GM21723 (cell line): Measurements from ENCODE around the gene GATA5.
"Not testable (repeated sequence)": the region's sequence is repeated elsewhere in the genome, so short reads cannot be mapped to it uniquely, and the experiment has no call there.

Experiments used
- ATAC-seq: cut with Tn5 transposase; IDR thresholded peaks from one replicate; pipeline ENCODE4 v1.9.1; 2021; ENCODE audit warnings: mild to moderate bottlenecking, moderate library complexity; ENCODE audit not compliant: unreplicated experiment

The GATA5 gene

DNA sequence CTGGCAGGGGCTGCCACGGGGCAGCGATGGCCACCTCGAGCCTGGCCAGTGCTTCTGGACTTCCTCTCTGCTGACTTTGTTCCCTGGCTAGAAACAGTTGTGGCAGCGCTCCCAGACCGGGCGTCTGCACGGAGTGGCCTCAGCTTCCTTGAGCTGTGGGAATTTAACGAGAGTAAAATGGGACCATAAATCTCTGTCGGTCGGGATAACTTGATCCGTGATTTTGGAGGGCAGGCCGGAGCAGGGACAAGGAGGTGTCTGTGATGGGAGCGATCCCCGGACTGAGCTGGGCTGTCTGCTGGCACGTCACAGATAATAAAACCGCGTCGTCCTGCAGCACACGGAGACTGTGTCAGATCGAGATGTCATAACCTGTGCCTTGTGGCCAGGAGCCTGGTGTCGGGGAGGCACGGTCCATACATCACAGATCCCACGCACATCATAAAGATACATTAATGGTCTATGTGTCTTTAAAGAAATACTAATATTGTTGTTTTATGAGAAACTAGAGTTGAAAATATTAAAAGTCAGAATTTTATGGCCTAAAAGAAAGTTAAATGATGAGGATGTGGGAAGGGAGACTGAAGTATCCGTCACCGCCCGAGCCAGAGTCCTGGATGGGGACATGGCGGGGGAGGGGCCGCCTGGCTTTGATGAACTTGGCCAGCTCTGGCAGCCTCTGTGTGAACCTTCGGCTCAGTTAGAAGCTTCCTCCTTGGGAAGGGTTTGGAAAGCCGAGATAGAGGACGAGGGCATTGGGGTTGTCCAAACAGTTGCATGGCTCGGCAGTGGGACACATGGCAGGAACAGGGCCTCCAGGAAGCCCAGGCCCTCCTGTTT lies 41.9 kb downstream of the GATA5 start:
- ATAC-seq: no peak

DNA sequence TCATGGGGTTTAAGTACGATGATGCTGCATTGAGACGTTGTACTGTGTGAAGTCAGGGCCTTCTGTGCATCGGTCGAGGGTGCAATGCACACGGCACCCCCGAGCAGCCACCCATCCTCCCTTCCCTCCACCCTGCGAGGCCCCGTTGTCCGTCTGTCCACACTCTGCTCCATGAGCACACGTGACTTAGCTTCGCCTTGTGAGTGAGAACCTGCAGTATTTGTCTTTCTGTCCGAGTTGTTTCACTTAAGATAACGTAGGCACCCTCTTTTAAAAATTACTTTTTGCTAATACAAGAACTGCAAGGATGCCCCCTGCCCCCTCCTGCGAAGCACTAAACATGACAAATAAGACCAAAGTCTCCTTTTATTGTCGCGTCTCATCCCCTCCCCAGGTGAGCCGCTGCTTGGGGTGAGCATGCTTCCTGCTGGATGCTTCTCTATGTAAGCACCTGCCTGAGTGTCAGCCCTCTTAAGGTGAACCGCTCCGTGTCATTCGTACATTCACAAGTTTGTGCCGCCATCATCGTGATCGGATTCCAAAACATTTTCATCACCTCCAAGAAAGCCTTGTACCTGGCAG lies 44.8 kb downstream of the GATA5 start:
- no peak for ATAC-seq

DNA sequence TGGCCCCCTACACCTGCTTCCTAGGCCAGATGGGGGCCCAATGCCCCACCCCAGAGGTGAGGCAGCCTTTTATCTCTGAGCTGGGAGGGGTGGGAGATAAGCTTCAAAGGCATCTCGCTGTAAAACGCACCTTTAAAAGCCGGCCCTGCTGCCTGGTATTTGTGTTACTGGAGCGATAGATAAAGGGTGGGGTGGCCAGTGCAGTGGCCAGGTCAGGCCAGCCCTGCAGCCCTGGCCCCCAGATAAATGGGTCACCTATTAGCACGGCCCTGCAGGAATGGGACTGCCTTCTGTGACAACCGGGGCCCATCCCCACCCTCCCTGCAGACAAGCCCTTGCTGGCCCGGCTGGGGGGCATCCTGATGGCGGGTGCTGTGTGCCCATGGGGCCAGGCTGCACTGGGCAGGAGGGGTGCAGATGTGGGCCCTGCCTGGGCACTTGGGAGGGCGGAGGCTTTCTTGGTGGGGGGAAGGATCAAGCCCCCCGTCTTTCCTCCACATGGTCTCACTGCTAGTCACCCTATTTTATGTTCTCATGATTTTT lies 45.4 kb downstream of the GATA5 start:
- no peak for ATAC-seq

DNA sequence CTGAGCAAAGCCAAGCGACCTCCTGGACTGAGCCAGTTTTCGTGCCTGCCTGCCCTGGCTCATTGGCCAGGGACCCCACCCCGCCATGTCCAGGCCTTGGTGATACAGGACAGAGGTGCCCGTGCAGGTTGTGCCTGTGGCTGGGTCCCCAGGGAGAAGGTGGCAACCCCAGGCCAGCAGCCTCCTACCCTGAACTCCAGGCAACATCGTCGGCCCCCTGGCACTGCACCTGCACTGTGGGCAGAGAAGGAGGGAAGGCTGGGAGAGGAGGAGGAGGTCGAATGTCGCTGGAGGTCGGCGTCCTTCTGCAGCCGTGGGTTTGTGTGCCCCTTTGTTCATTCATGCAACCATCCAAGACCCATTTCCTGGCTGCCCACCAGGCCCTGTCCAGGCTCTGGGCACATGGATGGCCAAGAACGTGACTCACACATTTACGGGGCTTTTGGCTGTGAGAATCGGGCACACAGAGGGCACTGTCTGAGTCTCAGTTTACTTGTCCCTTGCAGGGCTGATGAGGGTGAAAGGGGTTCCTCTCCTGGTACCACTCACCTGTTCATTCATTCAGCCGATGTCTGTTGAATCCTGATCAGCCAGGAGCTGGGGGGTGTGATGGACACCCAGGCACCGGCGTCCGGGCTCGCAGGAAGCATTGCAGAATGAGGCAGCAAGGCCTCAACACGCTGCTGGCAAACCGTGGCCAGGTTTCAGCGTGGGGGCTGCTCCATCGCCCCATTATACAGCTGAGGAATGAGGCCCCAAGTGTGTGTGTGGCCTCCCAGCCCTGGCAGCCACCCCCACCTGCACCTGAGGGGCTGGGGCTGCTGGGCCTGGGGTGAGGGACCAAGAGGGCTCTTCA lies 46.1 kb downstream of the GATA5 start:
- no peak for ATAC-seq

DNA sequence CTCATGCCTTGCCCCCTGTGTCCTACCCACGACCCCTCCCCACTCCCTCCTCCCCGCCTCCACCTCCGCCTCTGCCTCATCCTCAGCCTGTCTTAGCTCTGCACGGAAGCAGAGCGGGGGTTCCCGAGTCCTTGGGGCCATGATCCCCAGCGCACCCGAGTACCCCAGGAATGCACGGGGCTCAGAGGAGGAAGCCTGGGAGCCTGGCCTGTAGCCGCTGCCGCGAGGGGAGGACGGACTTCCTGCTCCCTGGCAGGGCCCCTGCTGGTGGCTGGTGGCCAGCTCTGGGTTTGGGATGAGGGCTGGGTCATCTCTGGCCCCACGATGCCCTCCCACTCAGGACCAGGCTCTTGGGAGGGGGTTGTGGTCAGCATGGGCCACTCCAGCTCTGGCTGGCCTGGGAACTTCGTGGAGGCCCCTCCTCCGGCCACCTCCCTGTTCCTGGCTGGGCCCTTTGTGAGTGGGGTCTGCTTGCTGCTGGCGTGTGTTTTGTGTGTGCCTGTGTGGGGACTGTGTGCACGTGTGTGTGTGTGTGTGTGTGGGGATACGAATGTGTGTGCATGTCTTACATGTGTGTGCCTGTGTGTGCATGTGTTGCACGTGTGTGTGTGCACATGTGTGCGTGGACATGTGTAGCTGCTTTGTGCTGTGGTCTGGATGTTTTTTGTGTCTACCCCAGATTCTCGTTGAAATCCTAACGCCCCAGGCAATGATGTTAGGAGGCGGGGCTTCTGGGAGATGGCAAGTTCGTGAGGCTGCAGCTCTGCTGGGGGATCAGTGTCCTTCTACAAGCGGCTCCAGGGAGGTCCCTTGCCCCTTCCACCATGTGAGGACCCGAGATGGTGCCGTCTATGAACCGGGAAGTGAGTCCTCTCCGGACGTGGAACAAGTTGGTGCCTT lies 47.1 kb downstream of the GATA5 start:
- ATAC-seq: no peak

DNA sequence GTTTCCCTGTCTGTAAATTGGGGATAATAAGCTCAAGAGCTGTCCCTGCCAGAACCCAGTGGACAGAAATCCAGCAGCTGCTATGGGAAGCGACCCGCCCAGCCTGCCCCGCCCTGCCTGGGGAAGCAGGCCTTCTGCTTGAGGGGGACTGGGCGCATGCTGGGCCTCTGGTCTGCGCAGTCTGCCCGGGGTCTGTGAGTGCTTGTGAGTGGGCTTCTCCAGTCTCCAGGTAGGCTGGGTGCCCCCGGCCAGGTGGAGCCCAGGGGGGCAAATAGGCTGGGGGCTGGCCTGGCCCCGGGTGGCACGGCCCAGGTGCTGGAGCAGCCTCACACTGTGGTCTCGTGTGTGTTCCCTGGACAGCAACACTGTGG lies 47.8 kb downstream of the GATA5 start:
- ATAC-seq: no peak

DNA sequence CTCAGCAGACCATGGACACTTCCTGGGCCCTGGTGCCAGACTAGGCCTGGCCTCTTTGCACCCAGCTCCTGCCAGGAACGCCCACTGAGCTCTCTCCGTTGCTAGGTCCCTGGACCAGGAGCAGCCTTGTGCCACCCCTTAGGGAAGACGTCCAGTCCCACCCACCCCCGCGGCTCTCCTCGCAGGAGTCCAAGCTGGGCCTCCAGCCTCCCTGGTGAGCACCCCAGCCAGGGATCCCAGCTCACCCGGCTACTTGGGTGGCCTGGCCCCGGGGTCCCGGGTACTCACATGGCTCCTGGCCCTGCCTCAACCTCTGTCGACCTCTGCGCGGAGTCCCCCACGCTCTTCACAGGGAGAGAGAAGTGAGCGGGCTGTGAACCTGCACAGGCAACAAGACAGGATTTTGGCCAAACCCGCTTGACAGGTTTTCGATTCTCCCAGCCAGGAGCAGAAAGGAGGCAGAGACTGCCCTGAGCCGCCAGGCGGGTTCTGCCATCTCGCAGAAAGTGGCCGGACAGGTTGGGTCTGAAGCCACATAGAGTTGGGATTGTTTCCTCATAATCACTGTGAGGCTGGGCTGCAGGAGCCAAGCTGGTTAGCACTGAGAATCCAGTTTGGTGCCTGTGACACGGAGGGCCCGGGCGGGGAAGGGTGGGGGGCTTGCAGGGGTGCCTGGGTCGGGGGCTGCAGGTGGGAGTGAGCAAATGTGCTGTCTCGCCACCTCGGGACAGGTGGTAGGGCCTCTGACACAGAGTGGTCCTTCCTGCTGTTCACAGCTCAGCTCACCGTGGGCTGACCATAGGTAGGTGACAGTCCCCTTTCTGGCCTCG lies 48.4 kb downstream of the GATA5 start, which contains the start of gene RBBP8NL:
Gene RBBP8NL, minus strand, starts transcription at position 368 of the 830 bp plus-strand sequence. CDS start 7,892 bp downstream, outside the sequence.
- ATAC-seq: no peak

DNA sequence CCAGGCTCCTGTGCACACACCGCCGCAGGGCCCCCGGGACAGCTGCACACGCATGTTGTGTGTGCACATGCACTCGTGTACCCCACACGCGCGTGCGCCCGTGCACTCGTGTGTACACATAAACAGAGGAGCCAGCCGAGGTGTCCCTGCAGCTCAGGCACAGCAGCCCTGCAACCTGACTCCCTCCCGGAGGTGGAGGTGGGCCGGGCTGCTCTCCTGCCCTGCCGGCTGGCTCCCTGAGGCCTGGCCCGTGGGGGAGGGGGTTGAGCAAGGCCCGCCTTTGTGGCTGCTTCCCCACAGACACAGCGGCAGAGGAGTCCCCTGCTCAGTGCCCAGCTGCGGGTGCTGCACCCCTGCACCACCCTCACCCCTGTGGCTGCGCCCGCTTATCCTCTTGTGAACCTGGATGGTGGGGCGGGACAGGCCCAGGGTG lies 49.1 kb downstream of the GATA5 start:
- ATAC-seq: no peak

DNA sequence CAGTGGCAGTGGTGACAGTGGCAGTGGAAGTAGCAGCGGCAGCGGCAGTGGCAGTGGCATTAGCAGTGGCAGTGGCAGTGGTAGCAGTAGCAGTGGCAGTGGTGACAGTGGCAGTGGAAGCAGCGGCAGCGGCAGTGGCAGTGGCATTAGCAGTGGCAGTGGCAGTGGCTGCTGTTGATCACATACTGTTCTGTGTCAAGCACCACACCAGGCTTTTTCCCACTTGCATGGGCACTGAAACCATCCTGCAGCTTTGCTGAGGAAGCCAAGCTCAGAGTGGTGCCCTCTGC lies 49.8 kb downstream of the GATA5 start:
- not testable (repeated sequence) for ATAC-seq

DNA sequence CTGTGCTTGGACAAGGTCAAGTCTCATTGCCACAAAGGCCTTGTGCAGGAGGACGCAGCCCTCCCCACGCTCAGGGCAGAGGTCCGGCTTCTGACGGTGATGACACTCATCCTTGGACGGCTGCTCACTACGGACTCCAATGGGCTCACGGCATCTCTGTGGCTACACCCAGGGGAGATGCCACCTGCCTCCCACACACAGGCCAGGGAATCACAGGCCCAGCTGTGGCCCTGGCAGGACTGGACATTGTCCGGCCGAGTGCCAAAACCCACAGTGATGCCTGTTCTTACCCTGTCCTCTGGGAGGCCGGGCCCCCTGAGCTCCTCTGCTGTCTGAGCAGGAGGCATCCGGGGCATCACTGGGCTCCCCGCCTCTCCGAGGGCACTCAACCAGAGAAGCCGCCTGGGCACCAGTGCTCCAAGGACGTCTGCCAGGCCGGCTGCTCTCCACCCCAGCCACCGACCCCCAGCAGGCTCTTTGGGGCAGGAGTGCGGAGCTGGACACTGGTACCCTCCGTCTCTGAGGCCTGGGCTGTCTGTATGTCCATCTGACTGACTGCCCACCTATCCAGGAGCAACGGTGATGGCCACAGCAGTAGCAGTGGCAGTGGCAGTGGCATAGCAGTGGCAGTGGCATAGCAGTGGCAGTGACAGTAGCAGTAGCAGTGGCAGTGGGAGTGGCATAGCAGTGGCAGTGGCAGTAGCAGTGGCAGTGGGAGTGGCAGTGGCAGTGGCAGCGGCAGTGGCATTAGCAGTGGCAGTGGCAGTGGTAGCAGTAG lies 50.3 kb downstream of the GATA5 start:
- ATAC-seq: no peak

DNA sequence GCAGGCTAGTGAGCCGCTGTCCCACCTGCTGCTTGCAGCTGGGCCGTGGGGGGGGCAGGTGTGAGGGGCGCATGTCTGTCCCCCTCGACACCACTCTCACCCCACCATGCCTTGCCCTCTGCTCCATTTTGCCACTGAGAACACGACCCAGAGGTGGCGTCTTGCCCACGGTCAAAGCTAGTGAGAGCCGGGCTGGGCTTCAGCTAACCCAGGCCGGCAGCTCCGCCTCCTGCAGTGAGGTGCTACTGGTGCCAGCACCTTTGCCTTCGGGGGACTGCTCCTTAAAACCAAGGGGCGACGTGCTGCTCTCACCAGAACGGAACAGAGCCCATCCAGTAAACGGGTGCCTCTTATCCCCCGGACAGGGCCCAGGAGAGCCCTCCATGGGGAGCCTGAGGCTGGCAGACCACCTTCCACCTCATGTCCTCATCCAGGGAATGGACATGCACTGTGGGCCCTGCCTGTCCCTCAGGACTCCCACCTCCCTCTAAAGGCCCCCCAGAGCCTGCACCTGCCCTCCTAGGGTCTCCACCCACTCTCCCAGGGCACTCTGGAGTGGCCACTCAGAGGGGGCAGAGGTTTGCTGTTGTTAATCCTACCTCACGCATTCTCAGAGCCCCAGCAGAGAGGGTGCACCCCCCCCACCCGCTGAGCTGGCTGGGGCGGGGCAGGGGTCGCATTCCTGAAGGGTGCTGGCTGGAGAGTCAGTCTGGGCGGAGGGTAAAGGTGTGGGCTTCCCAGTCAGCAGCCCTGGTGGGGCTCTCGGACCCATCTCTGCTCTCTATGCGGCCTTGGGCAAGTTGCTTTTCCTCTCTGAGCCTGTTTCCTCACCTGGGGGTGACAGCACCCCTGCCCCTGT lies 51.3 kb downstream of the GATA5 start:
- no peak for ATAC-seq

DNA sequence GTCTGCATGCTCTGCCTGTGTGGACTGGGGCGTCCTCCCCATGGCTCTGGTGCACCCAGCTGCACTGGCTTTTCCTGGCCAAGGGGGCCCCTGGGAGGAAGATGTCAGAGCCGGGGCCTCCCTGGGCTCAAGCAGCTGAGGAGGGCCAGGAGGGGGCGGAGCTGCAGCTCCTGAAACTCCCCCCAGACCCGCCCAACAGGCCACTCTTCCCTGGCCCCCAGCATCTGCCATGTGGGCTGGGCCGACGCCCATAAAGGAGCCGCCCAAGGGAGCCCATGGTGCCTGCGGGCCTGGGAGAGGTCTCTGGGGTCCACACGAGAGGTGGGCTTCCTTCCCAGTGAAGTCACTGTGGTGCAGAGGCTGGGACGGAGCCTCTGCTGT lies 52.5 kb downstream of the GATA5 start:
- no peak for ATAC-seq

DNA sequence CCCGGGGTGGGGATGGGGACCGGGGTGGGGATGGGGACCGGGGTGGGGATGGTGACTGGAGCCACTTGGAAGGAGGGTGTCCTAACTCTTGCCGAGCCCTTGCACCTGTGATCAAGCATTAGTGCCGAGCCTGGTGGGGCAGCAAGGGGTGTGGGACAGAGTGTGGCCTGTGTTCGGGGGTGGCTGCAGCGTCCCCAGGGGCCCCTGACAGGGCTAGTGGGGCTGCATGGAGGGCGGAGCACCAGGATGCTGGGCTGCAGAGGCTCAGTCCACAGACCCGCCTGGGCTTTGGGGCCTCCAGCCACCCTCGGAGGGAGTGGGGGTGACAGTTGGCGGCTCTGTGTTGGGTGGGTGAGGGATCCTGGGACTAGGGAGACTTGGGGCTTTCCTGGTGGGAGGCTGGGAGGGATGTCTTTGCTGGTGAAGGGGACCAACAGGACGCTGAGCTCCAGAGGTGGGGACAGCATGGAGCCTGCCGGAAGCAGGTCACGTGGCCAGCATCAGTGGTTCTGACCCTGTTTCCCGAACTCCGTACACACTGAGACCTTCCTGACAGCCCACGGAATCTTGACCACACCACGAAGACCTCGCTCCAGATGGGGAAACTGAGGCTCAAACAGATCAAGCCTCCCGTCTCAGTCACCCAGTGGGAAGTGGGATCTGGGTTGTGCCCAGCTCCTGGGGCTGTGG lies 53.0 kb downstream of the GATA5 start:
- no peak for ATAC-seq

DNA sequence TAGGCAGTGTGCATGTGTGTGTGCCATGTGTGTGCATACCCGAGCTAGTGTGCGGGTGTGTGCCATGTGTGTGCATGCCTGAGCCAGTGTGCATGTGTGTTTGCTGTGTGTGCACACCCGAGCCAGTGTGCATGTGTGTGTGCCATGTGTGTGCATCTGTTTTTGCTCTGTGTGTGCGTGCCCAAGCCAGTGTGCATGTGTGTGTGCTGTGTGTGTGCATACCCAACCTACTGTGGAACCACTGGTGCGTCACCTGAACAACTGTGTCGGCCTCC lies 54.1 kb downstream of the GATA5 start:
- no peak for ATAC-seq

DNA sequence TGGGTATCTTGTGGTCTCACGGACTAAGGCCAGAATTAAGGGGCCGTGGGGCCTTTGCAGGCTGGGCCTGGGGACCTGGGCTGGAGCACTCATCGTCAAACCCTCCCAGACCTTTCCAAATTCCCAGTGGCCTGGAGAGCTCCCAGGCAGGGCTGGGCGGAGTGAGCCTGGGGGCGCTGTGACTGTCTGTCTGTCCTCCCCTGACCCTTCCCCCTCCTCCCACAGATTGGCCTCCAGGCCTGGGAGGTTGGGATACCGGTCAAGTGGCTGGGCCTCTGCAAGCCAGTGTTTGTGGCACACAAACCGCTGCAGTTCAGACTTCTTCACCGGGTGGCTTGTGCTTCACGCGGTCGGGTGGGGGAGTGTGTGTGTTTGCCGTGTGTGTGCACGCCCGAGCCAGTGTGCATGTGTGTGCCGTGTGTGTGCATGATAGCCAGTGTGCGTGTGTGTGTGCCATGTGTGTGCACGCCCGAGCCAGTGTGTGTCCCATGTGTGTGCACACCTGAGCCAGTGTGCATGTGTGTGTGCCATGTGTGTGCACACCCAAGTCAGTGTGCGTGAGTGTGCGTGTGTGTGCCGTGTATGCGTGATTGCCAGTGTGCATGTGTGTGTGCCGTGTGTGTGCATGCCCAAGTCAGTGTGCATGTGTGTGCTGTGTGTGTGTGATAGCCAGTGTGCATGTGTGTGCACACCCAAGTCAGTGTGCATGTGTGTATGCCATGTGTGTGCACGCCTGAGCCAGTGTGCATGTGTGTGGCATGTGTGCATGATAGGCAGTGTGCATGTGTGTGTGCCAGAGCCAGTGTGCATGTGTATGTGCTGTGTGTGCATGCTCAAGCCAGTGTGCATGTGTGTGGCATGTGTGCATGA lies 54.7 kb downstream of the GATA5 start:
- ATAC-seq: no peak

DNA sequence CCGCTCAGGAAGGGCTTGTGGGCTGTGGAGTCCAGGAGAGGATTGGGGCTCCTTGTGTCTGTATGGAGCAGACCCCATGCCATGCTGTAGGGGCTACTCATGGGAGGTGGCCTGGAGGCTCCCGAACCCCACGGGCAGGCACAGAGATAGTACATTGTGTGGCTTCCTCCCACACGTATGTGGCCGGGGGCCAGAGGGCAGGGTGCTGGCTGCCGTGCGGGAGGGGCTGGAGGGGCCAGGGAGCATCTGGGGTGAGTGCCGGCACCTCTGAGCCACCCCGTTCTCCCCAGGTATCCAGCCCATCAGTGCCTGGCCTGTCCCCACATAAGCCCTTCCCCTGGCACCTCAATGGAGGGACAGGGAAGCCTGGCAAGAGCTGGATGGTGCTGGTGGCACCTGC lies 56.0 kb downstream of the GATA5 start:
- no peak for ATAC-seq
